Measurements from ENCODE around the gene COLEC11.

DNA sequence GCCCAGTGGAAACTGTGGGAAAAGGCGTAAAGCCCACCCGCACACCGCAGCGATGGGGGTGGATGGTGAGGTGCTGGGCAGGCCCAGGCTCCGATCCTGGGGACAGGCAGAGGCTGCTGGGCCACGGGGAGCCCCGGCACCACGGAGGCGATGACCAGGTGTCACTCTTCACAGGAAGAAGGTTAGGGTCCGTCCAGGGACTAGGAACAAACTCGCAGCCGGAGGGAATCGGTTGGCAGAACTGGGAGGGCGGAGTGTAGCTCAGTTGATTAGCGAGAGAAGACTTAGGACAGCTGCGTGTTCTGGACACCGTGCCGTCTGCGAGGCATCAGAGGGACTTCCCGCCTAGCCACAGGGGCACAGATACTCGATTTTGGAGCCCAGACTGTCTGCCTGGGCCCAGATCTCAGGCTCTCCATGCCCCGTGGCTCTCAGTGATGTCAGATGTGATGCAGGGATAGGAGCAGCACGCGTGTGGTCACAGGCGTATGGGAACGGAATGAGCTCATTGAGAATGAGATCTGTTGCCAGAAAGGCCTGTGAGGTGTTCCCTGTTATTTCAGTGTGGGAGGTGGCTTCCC lies 47.0 kb downstream of the COLEC11 start:
- TF ChIP-seq POLR2A (IDR thresholded peaks at IDR 0.05; ENCODE audit: low read length) (no peak), GATA1 (IDR thresholded peaks at IDR 0.05; ENCODE audit: low read depth, low read length) (no peak)

Data from erythroblast (primary cell).